Nephron progenitor cell (in vitro differentiated cells): ENCODE data around the gene SPATA22.

Experiments
- DNase-seq: peaks from one replicate; pipeline ENCODE4 v3.0.0; 2021
- H3K27ac Mint-ChIP-seq: 2 replicates; pipeline ENCODE4 v1.8.0; 2021; ENCODE audit warnings: mild to moderate bottlenecking, moderate library complexity, mixed read lengths
- H3K27me3 Mint-ChIP-seq: 2 replicates; pipeline ENCODE4 v1.8.0; 2021; ENCODE audit warnings: mild to moderate bottlenecking, low read depth, mixed read lengths; ENCODE audit not compliant: poor library complexity
- H3K36me3 Mint-ChIP-seq: 2 replicates; pipeline ENCODE4 v1.8.0; 2021; ENCODE audit warnings: low read depth, mixed read lengths
- H3K4me1 Mint-ChIP-seq: 2 replicates; pipeline ENCODE4 v1.8.0; 2021; ENCODE audit warnings: mixed read lengths
- H3K4me3 Mint-ChIP-seq: 2 replicates; pipeline ENCODE4 v1.8.0; 2021; ENCODE audit warnings: mild to moderate bottlenecking, moderate library complexity, mixed read lengths
- H3K9me3 Mint-ChIP-seq: 2 replicates; pipeline ENCODE4 v1.8.0; 2021; ENCODE audit warnings: mild to moderate bottlenecking, moderate library complexity, mixed read lengths
- TF ChIP-seq, protein P1 (sequence below): fragments of 200-600 bp; sonication (generic); IDR thresholded peaks from 2 replicates; pipeline ENCODE4 v1.5.0; 2021; ENCODE audit warnings: antibody characterized with exemption

The SPATA22 gene

DNA sequence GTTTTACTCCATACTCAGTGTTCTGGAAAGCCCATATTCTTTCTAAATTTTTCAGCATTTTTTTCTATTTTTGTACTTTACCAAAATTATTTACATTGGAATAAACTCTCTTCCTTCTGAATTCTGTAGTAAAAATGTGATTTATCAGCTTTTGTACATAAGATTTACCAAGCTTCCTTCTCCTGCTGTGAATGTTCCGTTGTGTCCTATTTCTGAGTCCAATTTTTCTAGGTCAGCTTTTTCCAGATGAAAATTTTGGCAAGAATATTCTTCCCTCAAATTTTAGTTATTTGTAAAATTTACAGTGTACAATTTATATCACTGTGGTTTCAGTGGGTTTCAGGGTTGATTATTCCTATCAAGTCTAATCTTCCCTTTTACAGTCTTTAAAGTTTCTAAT, 31.7 kb upstream of the SPATA22 start:
- DNase-seq, result no peak
- H3K4me1 Mint-ChIP-seq, result no peaks in the 10 kb centered on the region
- peaks cover 16% of the 10 kb centered on the region for H3K27me3 Mint-ChIP-seq
- H3K36me3 Mint-ChIP-seq, result no peaks in the 10 kb centered on the region
- TF ChIP-seq, protein P1, sequence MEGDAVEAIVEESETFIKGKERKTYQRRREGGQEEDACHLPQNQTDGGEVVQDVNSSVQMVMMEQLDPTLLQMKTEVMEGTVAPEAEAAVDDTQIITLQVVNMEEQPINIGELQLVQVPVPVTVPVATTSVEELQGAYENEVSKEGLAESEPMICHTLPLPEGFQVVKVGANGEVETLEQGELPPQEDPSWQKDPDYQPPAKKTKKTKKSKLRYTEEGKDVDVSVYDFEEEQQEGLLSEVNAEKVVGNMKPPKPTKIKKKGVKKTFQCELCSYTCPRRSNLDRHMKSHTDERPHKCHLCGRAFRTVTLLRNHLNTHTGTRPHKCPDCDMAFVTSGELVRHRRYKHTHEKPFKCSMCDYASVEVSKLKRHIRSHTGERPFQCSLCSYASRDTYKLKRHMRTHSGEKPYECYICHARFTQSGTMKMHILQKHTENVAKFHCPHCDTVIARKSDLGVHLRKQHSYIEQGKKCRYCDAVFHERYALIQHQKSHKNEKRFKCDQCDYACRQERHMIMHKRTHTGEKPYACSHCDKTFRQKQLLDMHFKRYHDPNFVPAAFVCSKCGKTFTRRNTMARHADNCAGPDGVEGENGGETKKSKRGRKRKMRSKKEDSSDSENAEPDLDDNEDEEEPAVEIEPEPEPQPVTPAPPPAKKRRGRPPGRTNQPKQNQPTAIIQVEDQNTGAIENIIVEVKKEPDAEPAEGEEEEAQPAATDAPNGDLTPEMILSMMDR, result no peak
- H3K4me3 Mint-ChIP-seq, result no peak overlapping the region
- H3K9me3 Mint-ChIP-seq, result peaks cover 27% of the 10 kb centered on the region
- H3K27ac Mint-ChIP-seq, result no peak overlapping the region

- DNase-seq, result no peak
- TF ChIP-seq, protein P1, result no peak
Observed at GRCh38 chr17:3502466-3502865, 30.8 kb upstream of the SPATA22 start.

GRCh38 chr17:3501344-3501743, 29.7 kb upstream of the SPATA22 start:
- peaks cover 27% of the 10 kb centered on the region for H3K9me3 Mint-ChIP-seq
- H3K36me3 Mint-ChIP-seq, result no peaks in the 10 kb centered on the region
- TF ChIP-seq, protein P1, result no peak
- peaks cover 13% of the 10 kb centered on the region for H3K27me3 Mint-ChIP-seq
- no peak for DNase-seq
- H3K4me1 Mint-ChIP-seq, result no peaks in the 10 kb centered on the region
- no peak overlapping the region for H3K27ac Mint-ChIP-seq
- no peak overlapping the region for H3K4me3 Mint-ChIP-seq

More at GRCh38 chr17:3502466-3502865, 30.8 kb upstream of the SPATA22 start:
- H3K9me3 Mint-ChIP-seq, result peaks cover 27% of the 10 kb centered on the region
- H3K4me1 Mint-ChIP-seq, result no peaks in the 10 kb centered on the region
- peaks cover 16% of the 10 kb centered on the region for H3K27me3 Mint-ChIP-seq
- H3K4me3 Mint-ChIP-seq, result no peak overlapping the region
- no peaks in the 10 kb centered on the region for H3K36me3 Mint-ChIP-seq
- no peak overlapping the region for H3K27ac Mint-ChIP-seq

DNA sequence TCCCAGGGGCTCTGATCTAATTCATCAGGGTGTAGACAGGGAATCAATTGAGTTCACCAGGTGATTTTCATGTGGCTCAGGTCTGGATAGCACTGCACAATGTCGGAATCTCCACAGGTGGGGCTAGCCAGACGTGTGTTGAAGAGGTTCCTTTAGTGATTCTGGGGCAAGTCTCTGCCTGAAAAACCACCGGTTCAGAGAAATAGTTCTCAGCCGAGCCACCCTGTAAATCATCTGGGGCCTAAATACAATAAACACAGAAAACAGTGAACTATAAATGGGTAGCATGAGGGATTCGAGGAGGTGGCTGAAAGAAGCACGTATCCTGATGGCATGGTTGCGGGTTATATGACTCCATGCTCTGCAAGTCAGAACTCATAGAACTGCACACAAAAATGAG, 25.5 kb upstream of the SPATA22 start:
- no peaks in the 10 kb centered on the region for H3K36me3 Mint-ChIP-seq
- TF ChIP-seq, protein P1, result no peak
- DNase-seq, result no peak
- H3K27ac Mint-ChIP-seq, result no peak overlapping the region
- H3K27me3 Mint-ChIP-seq, result peaks cover 9% of the 10 kb centered on the region
- no peaks in the 10 kb centered on the region for H3K4me1 Mint-ChIP-seq
- H3K4me3 Mint-ChIP-seq, result no peak overlapping the region
- peaks cover 24% of the 10 kb centered on the region for H3K9me3 Mint-ChIP-seq

GRCh38 chr17:3485481-3486068, 14.0 kb upstream of the SPATA22 start:
- TF ChIP-seq, protein P1, result no peak
- no peaks in the 10 kb centered on the region for H3K4me1 Mint-ChIP-seq
- no peak overlapping the region for H3K27ac Mint-ChIP-seq
- no peak overlapping the region for H3K4me3 Mint-ChIP-seq
- peaks cover 5% of the 10 kb centered on the region for H3K27me3 Mint-ChIP-seq
- H3K36me3 Mint-ChIP-seq, result no peaks in the 10 kb centered on the region
- H3K9me3 Mint-ChIP-seq, result no peaks in the 10 kb centered on the region
- no peak for DNase-seq

DNA sequence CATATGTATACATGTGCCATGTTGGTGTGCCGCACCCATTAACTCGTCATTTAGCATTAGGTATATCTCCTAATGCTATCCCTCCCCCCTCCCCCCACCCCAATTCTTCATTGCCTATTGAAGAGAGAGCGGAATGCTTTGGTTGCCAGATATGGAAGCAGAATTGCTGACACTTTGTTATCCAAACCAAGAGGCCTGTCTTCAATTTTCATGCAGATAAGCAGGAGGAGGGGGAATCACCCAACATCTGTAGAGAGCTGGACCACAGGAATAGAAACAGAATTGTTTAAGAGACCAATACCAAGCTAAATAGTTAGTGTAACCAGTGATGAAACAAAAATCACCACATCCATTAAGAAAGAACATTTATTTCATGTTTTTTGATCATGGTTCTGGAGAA, 11.2 kb upstream of the SPATA22 start:
- Mint-ChIP-seq H3K4me1 (no peaks in the 10 kb centered on the region), H3K36me3 (no peaks in the 10 kb centered on the region), H3K27ac (no peak overlapping the region), H3K9me3 (no peaks in the 10 kb centered on the region), H3K4me3 (no peak overlapping the region), H3K27me3 (peaks cover 3% of the 10 kb centered on the region)
- DNase-seq, result no peak
- TF ChIP-seq, protein P1, result no peak
